HCT116 (cell line): ENCODE measurements around the gene SOX18.

ENCODE experiments used
- POLR2A ChIP-seq: IDR thresholded peaks from 2 replicates; pipeline ENCODE4 v1.7.0; 2011; ENCODE audit warnings: borderline replicate concordance; ENCODE audit not compliant: insufficient read depth, insufficient read length; ENCODE audit errors: extremely low read depth
- YY1 ChIP-seq: IDR thresholded peaks from 2 replicates; pipeline ENCODE4 v1.6.1; 2011; ENCODE audit warnings: low read length, low read depth, moderate library complexity, mild to moderate bottlenecking; ENCODE audit not compliant: insufficient replicate concordance; ENCODE audit errors: extremely low read depth

DNA sequence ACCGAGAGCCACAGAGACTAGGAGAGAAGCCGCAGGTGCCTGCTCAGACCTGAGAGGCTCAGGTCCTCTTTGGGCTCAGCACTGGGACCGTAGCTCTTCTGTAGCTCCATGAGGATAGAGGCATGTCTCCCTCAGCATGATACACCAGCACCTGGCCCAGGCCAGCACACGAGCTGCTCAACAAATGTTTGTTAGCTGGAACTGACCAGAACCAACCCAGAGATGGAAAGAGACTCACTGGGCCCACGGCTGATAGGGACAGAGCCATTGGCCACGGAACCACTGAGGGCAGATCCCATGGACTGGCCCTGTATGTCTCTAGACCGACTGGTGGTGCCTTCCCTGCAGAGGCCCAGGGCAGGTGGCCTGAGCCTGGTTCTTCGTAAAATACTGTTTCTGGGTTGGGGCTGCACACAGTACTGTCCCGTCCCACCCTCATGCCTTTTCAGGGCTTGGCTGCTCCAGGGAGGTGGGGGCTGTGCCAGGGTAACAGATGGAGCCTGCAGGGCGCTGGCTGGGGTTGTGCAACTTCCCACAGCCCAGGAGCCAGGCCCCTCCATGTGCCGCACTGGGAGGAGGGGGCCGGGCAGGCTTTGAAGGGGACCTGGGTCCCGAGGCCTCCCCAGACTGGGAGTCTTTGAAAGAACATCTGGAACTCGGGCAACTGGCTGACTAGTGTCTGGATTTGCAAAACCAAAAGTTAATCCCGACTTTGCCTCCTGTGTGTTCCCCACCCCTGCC lies 8.2 kb downstream of the SOX18 start:
- TF ChIP-seq POLR2A (no peak), YY1 (no peak)
